ENCODE results near the gene KCNG2.
"Not testable (repeated sequence)": the region's sequence is repeated elsewhere in the genome, so short reads cannot be mapped to it uniquely, and the experiment has no call there.

KCNG2 gene

DNA sequence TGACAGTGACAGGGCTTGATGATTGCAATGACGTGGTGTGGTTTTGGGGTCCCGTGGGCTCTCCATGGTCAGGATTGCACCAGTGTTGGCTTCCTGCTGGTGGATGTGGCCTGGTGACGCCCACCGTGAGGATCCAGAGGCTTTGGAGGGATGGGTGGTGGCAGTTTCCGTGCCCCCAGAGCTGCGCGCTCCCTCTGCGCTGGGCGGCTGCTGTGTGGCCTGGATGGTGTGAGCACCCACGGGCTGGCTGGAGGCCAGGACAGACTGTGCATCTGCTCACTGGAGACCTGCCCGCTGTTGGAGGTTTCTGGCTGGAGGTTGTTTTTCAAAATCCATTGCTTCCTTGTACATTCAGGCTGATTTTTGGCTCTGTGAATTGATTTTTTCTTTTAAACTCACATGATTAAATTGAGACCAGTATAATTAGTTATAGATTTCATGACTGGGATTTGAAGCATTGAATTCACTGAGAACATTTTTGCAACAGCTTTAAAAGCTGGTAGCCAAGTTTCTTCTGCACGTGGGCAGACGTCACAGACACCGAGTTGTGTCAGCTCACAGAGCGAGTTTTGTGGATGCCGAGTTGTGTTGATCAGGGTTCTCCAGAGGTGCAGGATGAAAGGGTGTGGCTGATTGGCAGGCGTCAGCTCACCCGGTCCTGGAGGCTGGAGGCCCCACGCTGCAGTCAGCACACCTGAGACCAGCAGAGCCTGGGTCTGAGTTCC, 72.7 kb downstream of the KCNG2 start:
- no peak for DNase-seq (ENCODE audit: low read depth in 2 of 2)

DNA sequence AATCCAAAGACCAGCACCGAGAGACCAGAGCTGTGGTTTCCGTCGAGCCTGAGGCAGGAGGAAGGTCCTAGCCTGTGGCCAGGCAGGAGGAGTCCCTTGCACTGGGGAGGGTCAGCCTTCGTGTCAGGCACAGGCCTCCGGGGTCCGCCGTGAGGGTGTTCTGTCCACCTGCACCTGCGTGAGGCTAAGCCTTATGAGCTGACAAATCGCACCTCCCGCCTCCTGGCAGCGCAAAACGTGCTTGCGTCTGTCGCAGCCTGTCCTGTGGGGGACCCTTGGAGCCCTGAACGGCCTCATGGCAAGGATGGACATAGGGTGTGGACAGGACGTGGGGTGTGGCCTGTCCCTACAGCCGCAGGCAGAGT, 73.3 kb downstream of the KCNG2 start:
- no peak for DNase-seq (ENCODE audit: low read depth in 2 of 2)

DNA sequence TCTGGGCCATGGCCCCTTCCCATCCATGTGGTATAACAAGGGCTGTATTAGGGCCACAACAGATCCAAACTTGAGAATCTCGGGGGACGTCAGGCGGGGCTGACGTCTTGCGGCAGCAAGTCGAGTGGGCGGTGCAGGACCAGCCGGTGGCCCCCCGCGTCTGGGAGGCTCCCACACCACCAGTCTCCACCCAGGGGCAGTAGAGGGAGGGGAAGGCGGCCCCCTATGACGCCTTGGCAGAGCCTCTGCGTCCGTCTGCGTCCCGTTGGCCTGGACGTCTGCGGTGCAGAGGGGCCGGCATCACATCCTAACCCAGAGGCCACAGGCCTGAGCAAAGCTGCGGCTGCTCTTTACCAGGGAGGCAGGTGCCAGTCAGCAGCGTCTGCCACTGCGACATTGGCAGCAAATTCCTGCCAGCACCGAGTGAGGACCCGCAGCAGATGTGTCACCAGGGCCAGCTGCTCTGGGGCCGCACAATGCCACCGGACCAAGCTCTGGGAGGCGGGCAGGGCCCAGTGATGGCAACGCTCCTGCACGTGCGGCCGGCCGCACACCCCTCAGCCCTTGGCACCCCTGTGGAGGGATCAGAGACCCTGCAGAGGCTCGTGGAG, 73.8 kb downstream of the KCNG2 start:
- no peak for DNase-seq (ENCODE audit: low read depth in 2 of 2)

DNA sequence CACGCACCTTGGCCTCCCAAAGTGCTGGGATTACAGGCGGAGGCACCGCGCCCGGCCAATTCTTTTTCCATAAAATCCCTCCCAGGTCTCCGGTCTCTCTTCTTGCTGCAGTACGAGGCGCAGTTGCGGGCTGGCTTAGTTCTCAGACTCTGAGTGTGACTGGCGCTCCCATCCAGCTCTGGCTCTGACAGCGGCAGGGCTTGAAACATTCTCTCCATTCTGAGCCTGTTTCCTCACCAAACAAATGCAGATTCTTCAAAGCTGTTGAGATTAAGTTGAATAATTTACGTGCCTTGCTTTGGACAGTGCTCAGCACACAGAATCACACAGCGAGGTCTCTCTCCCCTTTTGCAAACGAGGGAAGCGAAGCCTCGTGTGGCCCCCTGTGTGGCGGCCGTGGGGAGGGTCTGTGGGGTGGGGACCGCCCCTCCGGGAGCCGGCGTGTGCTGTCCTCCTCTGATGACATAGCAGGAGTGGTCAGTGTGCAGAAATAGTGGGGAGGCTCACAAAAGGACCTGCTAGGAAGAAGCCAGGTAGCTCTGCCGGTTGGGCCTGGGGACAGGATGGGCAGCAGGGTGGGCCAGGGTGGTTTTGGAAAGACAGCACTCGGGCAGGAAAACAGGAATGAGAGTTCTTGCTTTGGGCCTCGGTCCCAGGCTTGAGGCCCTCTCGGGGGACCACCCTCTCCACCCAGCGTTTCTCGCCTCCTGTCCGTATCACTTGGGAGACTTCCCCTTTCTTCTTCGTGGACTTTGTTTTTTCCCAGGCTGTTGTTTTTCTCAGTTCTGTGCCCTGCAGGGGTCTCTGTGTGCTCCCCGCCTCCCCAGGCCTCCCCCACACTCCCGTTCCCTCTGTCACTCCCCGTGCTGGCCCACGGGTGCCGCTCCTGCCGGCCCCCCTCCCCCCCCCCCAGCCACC, 75.0 kb downstream of the KCNG2 start:
- no peak for DNase-seq (ENCODE audit: low read depth in 2 of 2)

DNA sequence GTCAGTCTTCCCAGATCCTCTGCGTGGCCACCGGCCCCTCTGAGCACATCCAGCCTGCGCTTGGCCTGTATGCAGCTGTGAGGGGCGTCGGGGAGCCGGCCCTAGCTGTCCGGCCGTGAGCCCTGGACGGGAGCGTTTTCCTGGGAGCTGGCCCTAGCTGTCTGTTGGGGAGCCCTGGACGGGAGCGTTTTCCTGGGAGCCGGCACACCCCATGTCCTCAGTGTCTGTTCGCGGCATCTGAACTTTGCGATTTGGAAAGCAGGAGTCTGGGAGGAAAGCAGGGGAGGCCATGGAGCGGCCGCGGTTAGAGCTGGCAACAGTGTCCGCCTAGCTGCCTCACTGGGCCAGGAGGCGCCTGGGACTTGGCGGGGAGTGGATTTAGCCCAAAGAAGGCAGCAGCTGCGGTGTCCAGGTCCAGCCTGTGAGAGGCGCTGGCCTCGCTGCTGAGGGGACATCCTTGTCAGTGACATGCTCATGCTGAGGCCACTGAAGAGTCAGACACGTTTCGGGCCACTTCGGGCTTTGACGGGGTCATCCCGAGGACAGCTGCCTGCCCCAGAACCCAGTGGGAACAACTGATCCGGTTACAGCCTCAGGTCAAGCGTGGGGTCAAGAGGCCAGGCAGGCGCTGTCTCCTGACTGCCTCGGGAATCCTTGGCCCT, 75.8 kb downstream of the KCNG2 start:
- no peak for DNase-seq (ENCODE audit: low read depth in 2 of 2)

DNA sequence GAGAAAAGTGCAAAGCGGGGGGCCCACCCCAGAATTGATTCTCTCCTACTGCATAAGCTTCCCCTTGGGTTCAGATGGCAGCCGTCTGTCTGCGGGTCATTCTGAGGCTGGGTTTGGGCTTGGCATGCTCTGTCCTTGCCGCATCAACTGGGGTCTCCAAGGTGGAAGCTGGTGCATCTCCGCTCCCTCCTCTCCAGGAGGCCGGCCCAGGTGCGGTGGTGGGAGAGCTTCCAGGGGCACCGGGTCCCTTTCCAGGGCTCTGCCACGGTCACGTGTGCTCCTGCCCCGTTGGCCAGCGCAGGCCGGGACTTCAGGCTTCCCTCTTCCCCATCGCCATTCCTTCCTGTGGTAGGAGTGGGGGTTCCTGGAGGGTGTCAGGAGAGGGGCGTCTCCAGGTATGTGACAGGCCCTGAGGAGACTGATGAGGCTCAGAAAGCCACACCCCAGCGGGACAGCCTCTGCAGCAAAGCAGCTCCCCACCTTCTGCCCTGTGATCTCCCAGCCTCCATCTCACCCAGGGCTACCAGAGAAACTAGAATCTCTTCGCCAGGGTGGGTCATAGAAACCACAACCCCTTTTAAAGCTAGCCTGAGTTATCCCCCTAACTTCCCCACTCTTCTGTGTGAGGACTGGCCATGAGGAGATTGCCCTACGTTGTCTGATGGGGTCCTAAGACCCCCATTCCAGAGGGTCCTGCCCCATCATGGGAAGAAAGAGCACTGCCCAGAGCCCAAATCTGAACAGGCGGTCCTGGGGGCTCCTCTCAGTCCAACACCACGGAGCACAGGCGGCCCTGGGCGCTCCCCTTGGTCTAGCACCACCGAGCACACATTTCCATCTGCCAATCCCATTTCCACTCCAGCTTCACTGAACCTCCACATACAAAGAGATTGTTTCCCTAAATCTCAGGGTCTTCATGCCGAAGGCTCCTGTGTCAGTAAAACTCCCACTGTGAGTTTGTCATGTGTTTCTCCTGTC, 77.1 kb downstream of the KCNG2 start:
- no peak for DNase-seq (ENCODE audit: low read depth in 2 of 2)

DNA sequence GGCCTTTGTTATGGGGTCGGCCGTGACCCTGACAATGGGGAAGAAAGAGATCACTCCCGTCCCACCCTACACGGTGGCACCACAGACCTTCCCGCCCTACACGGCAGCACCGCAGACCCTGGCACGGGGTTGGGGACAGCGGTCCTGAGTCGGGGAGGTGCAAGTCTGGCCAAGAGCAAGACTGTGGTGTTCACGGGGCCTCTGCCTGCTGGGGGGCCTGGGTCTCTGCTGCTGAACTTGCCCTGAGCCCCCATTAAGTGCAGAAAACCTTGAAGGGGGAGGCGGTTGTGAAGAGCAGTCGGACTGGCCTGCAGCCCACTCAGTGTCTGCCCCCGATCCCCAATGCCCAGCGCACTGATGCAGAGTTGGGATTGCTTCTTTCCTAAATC, 77.8 kb downstream of the KCNG2 start:
- DNase-seq (ENCODE audit: low read depth in 2 of 2) = no peak

DNA sequence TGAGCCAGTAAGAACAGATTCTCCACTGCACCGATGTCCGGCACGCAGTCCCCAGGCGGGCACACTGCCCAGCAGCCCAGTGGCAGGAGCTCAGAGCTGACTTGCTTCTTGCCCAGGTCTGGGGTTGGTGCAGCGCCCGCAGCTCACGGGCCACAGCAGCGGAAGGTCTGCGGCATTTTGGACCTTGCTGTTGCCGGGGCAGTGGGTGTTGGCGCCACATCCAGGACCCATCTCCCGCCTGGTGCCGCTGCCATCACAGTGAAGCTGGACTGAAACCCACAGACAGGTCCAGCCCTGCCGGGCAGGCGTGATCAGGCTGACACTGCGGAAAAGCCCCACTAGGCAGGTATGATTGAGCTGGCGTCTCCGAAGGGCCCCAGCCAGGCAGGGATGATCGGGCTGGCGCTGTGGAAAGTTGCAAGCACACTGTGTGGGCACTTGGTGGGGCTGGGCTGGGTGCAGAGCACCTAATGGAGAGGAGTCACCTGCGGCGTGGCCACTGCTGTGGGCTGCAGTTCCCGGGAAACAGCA, 78.3 kb downstream of the KCNG2 start:
- DNase-seq (ENCODE audit: low read depth in 2 of 2) = no peak

DNA sequence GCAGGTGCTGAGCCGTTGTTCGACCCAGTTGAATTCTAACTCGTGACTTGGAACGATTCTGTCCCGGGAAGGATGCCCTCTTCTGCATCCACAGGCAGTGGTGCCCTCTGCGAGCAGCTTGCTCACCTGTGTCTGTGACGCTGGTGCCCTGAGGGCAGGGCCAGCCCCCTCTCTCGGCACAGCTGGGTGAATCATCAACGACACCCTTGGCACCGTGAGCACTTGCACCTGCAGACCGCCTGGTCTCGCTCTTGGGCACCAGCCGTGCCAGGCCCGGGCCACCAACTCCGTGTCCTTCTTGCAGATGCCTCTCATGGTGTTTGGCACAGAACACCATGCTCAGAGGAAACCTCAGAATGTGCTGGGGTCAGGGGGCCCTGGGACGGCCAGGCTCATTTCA, 78.8 kb downstream of the KCNG2 start:
- DNase-seq (ENCODE audit: low read depth in 2 of 2) = no peak

DNA sequence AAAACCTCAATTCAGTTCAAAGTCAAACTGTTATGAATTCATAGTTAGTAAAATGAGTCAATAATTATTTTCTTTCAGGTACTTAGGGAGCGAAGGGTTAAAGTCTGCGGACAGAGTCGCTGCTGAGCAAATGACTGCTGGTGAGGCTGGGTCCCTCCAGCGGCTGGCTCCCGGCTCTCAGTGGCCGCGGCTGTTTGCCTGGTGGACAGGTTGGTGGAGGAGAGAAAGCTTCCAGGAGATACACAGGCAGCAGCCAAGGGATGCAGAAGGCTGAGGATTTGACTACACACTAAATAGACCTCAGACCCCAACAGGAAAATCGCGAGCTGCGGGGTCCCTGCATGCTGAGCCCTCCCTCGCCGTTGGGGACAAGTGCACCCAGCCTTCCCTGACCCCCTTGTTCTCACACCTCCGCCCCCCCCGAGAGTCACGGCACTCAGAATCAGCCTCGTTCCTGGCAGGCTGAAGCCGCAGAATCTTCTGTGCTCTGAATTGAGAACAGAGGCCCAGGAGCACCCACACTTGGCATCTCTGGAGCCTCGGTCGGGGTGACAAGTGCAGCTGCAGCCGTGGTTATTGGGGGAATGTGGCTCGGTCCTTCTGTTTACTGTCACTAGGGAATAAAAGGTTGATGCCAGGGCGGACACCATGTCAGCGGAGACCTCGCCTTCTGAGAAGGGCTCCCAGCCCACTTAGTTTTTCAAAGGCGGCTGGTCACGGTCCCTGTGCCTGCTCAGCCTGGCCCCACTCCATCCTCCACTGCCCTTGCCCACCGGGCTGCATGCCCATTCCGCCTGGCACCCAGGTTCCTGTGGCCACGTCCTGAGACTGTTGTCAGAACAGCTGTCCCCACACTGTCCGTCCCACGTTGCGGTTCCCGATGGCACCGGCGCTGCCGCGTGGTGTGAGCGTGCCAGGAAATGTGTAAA, 79.7 kb downstream of the KCNG2 start:
- no peak for DNase-seq (ENCODE audit: low read depth in 2 of 2)

DNA sequence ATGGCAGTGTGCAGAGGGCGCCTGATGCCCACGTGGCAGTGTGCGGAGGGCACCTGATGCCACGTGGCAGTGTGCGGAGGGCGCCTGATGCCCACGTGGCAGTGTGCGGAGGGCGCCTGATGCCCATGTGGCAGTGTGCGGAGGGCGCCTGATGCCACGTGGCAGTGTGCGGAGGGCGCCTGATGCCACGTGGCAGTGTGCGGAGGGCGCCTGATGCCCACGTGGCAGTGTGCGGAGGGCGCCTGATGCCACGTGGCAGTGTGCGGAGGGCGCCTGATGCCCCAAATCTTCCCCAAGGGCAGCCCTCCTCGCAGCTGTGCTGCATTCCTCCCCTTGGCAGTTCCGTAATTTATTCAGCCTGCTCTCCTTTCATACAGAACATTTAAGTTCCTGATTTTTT, 80.5 kb downstream of the KCNG2 start:
- DNase-seq (ENCODE audit: low read depth in 2 of 2) = not testable (repeated sequence)

DNA sequence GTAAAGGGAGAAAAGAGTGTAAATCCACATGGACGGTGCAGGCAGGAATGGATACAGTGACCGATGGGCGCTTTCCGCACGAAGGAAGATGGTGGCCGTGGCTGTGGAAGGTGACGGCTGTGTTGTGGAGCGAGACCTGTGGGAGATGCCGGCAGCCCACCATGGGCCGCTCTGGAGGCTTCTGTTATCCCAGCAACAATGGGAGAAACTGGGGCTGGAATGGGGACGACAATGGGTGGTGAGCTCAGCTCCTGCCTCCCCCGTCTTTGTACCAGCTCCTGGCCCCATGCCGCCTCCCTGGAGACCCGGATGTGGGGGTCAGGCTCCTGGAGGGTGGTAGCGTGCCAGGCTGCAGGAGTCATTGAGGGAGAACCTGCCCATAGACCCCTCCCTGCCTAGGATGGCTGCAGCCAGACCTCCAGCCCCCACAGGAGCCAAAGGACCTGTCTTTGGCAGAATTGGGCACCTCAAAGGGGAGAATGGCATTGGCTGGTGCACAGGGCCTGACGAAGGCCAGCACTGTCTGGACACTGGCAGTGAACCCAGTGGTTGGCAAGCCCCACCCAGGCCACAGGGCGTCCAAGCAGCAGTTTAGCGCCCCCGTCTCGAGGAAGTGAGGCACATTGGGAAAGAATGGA, 81.1 kb downstream of the KCNG2 start:
- DNase-seq (ENCODE audit: low read depth in 2 of 2) = no peak

DNA sequence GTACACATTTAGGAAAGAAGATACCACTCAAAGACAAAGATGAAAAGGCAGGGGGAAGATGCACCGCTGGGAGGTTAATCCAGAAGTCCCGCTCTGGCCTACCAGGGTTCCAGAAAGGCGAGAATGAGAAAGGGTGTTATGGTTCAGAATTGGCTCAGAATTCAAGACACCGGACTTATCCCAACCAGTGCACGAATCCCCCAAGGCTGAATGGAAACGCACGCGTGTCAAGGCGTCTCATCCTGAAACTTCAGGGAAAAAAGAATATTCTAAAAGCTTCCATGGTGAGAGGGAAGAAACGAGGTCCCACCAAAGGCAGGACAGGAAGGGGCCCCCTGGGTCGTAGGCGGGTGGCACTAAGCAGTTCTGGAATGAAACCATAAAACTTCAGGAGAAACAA, 81.8 kb downstream of the KCNG2 start:
- DNase-seq (ENCODE audit: low read depth in 2 of 2) = no peak

DNA sequence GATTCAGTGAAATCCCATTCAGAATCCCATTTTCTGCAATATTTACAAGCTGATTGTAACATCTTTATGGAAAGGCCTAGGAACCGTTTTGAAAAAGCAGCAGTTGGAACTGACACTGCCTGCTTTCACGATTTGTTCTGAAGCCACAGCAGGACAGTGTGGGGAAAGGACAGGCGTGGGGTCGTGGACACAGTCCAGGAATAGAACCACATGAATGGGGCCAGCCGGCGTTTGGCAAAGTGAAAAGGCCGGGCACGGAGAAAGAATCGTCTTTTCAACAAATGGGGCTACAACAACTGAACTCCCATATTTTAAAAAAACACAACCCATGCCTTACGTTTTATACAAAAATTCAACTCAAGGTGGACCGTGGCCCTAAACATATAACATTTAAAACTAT, 84.0 kb downstream of the KCNG2 start:
- DNase-seq (ENCODE audit: low read depth in 2 of 2) = no peak

DNA sequence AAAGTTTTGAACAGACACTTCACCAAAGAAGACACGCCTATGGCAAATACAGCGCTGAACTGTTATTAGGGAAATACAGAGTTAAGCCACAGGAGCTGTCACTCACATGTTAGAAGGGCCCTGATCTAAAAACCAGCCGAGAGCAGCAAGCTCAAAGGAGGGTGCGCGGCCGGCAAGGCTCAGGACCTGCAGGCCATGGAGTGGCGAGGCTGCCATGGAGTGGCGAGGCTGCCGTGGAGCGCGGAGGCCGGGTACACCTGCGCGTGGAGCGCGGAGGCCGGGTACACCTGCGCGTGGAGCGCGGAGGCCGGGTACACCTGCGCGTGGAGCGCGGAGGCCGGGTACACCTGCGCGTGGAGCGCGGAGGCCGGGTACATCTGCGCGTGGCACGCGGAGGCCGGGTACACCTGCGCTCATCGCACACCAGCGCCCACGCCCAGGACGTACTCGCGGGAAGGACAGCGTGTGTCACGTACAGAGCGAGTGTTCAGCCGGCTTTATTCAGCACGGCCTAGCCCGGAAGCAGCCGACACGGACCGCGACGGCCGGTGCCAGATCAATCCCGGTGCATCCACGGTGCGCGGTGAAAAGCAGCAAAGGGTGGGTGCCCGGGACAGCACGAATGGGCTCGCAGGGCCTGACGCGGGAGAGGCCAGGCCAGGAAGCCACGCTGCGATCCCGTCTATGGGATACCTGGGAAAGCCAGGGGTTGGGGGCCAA, 84.9 kb downstream of the KCNG2 start:
- DNase-seq (ENCODE audit: low read depth in 2 of 2) = no peak

DNA sequence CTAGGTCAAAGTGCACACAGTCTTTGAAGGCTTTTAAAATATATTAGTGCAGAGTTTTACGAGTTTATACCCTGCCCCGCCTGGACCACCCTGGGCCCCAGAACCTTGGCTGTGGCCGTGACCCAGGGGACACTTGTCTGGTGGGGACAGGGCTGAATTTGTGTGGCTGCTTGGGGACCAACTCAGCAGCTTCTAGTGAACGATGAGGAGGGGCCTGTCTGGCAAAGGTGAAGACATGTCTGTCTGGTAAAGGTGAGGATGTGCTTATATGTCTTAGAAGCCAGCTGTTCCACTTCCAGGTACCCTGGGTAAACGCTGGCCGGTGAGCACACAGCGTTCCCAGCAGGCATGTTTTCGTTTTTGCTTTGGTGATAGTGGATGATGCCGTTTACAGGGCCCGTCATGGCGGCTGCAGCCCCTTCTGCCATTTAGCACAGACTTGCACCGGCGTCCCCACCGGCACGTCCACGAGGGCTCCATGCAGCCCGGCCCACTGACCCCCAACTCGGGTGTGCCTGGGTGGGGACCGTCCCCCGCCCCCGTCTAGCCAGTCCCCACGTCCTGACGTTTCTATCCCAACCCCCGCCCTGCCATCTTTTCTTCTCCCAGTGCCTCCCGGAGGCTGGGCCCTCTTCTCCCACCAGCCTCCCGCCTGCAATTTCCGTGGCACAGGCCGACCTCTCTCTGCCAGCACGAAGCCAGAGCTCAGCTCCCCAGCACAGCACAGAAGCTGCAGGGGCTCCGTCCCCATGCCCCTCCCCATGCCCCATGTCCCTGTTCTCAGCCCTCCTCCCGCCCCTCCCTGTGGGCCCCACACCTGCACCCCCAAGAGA, 85.9 kb downstream of the KCNG2 start:
- DNase-seq (ENCODE audit: low read depth in 2 of 2) = no peak

DNA sequence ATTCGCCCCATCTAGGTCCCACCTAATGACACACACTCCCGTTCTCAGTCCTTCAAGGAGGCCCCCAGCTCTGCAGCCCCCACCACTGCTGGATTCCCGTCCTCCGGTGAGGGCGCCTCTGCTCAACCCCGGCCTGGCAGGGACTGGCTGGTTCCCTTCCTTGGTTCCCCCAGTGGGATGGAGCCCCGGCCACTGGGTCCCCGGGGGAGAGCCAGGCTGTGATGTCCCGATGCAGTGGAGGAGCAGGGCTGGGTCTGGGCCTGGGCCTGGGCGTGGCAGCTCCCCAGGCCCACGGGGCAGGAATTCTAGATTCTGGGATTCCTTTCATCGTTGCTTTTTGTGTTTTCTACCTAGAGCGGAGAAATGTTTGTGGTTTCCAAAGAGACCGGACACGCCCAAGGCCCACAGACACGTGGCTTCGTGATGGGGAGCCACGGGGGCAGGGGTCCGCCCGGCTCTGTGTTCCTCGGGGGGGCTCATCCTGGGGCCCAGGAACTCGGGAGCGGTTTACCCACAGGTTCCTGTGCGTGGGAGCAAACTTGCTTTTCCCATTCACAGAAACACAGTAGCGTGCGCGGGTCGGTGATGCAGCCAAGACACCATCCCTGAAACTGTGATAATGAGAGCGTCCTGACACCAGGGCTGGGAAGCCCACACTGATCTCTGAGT, 86.7 kb downstream of the KCNG2 start:
- DNase-seq (ENCODE audit: low read depth in 2 of 2) = no peak
